ENCODE data around the gene PYY. TPM values are rescaled to one million over a fixed set of nuclear protein-coding genes. Genes with fewer than 3 reads are reported as not detected.
A peak's percentile ranks its signal among the peaks of the same experiment; 100 is the strongest.

The PYY gene
- total RNA-seq, 2 experiments from 2014 or later = 0.29 TPM; not detected in 1

DNA sequence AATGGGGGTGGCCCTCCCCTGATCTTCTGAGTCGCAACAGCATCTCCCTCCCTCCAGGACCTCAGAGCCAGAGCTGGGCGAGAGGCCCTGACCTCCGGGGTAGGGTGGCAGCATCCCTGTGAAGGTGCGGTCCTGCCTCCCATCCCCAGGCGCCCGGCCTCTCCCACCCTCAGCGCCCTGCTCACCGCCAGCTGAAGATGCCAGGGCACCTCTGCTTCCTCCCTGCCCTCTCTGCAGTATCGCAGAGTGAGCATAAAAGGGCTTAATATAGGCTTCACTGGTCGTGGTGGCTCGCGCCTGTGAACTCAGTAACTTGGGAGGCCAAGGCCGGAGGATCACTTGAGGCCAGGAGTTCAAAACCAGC, 35.7 kb downstream of the PYY start:
- Mint-ChIP-seq H3K4me3 (peak overlapping the region; percentile 63), H3K36me3 (ENCODE audit: low read depth) (no peaks in the 10 kb centered on the region), H3K27me3 (no peaks in the 10 kb centered on the region), H3K9me3 (no peaks in the 10 kb centered on the region), H3K4me1 (ENCODE audit: low read depth) (peaks cover 7% of the 10 kb centered on the region), H3K27ac (peak overlapping the region; percentile 61)
- ChIA-PET POLR2A (no interaction called here), CTCF (interaction anchor here (1.0 to 4.4 kb wide), 6 partner anchors 8 to 39 kb away, joined by 3 to 34 read pairs (median 4); no protein-coding TSS in a partner anchor)
- DNase-seq (no peak), ATAC-seq (peak; percentile 15)
- intact Hi-C loops (cut with micrococcal nuclease) = no loop called here
- TF ChIP-seq, protein P1, sequence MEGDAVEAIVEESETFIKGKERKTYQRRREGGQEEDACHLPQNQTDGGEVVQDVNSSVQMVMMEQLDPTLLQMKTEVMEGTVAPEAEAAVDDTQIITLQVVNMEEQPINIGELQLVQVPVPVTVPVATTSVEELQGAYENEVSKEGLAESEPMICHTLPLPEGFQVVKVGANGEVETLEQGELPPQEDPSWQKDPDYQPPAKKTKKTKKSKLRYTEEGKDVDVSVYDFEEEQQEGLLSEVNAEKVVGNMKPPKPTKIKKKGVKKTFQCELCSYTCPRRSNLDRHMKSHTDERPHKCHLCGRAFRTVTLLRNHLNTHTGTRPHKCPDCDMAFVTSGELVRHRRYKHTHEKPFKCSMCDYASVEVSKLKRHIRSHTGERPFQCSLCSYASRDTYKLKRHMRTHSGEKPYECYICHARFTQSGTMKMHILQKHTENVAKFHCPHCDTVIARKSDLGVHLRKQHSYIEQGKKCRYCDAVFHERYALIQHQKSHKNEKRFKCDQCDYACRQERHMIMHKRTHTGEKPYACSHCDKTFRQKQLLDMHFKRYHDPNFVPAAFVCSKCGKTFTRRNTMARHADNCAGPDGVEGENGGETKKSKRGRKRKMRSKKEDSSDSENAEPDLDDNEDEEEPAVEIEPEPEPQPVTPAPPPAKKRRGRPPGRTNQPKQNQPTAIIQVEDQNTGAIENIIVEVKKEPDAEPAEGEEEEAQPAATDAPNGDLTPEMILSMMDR (IDR thresholded peaks at IDR 0.05) = peak; percentile 2

DNA sequence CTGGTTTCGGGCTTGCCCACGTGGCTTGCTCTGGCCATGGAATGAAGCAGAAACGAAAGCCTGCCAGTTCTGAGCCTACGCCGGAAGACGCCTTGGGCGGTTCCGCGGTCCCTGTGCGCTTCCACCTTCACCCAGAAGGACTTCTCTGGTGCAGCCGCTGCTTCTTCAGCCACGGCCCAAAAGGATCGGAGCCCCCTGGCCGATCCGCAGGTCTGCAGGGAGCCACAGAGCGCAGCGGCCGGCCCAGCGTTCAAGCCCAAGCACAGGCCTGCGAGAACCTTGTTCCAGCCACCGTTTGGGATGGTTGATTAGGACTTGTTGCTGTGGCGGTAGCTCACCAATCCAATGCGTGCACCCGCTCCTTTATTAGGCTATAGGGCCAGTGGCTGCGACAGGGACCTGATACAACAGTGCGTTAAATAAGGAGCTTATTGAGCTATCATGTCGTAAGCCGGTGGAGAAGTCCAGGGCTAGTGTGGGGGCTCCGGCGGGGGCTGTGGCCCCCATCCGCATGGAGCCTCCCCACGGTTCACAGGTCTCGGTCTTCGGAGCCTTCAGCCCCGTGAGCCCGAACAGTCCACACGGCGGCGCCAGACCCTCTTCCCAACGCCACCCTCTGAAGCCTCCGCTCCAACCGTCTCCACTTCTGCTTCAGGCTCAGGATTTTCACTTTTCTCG, 36.3 kb downstream of the PYY start:
- no peaks in the 10 kb centered on the region for H3K36me3 Mint-ChIP-seq (ENCODE audit: low read depth)
- intact Hi-C loops (cut with micrococcal nuclease) = no loop called here
- H3K9me3 Mint-ChIP-seq = no peaks in the 10 kb centered on the region
- peaks cover 7% of the 10 kb centered on the region for H3K4me1 Mint-ChIP-seq (ENCODE audit: low read depth)
- ATAC-seq (peak; percentile 78), DNase-seq (peak; percentile 65)
- TF ChIP-seq, protein P1 (IDR thresholded peaks at IDR 0.05) = peak; percentile 36
- peak overlapping the region; percentile 61 for H3K27ac Mint-ChIP-seq
- ChIA-PET CTCF (interaction anchor here (1.0 to 4.4 kb wide), 5 partner anchors 8 to 39 kb away, joined by 3 to 34 read pairs (median 4); no protein-coding TSS in a partner anchor), POLR2A (no interaction called here)
- H3K4me3 Mint-ChIP-seq = peak overlapping the region; percentile 63
- H3K27me3 Mint-ChIP-seq = no peaks in the 10 kb centered on the region

DNA sequence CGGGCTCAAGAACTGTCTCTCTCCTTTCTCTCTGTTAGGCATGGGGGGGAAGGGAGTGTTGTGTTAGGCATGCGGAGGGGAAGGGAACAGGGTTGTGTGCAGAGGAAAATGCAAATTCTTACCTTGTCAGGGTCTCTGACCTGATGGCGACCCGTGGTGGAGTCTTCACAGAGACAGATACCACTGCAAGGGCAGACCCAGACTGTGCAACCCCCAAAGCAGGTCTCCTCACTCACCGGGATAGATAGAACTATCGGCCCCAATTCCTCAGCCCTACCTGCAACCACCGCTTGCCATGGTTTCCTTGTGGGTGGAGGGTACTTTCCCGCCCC, 36.8 kb downstream of the PYY start:
- Mint-ChIP-seq H3K27me3 (no peaks in the 10 kb centered on the region), H3K9me3 (no peaks in the 10 kb centered on the region), H3K4me1 (ENCODE audit: low read depth) (peaks cover 7% of the 10 kb centered on the region), H3K4me3 (peak overlapping the region; percentile 63), H3K27ac (peak overlapping the region; percentile 30), H3K36me3 (ENCODE audit: low read depth) (no peaks in the 10 kb centered on the region)
- intact Hi-C loops (cut with micrococcal nuclease) = no loop called here
- ChIA-PET CTCF (interaction anchor here (1.3 to 4.4 kb wide), 3 partner anchors 8 to 38 kb away, joined by 3 to 34 read pairs (median 4); no protein-coding TSS in a partner anchor), POLR2A (no interaction called here)
- ATAC-seq (no peak), DNase-seq (no peak)
- TF ChIP-seq, protein P1 (IDR thresholded peaks at IDR 0.05) = no peak

DNA sequence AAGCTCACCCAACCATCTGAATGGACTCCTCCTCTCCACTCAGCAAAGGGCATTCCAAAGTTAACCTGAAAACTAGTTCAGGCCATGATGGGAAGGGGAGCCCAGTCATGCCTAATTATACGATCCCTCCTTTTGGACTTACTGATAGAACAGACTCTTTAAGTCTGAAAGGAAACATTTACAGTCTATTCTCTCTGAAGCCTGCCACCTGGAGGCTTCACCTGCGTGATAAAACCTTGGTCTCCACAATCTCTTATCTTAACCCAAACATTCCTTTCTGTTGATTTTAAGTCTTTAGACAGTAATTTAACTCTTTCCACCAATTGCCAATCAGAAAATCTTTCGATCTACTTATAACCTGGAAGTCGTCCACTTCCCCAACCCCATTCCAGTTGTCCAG, 37.4 kb downstream of the PYY start:
- no peak for ATAC-seq
- peaks cover 7% of the 10 kb centered on the region for H3K4me1 Mint-ChIP-seq (ENCODE audit: low read depth)
- TF ChIP-seq, protein P1 (IDR thresholded peaks at IDR 0.05) = no peak
- intact Hi-C loops (cut with micrococcal nuclease) = no loop called here
- H3K4me3 Mint-ChIP-seq = no peak overlapping the region
- POLR2A ChIA-PET = no interaction called here
- DNase-seq = no peak
- H3K27ac Mint-ChIP-seq = no peak overlapping the region
- CTCF ChIA-PET = no interaction called here
- H3K36me3 Mint-ChIP-seq (ENCODE audit: low read depth) = no peaks in the 10 kb centered on the region
- no peaks in the 10 kb centered on the region for H3K27me3 Mint-ChIP-seq
- no peaks in the 10 kb centered on the region for H3K9me3 Mint-ChIP-seq

DNA sequence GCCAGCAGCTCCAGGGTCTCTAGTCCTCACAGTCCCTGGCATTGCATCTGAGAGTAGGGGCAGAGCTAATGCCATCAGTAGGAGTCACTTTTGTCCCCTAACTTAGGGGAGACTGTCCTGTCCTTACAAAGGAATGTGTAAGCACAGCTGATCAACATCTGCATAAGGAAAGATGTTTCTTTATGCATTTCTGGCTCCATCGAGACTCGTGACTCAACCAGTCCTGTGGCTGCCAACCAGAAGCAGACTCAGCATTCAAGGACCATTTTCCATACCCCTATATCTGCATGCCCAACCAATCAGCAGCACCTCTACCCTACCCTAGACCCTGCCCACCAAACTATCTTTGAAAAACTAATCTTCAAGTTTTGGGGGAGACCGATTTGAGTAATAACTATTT, 38.2 kb downstream of the PYY start:
- POLR2A ChIA-PET = interaction anchor here (1.4 kb wide), 1 partner anchor 71 kb away, joined by 3 read pairs; no protein-coding TSS in a partner anchor

More for the DNA sequence above, 38.2 kb downstream of the PYY start:
- ATAC-seq = no peak
- peaks cover 7% of the 10 kb centered on the region for H3K4me1 Mint-ChIP-seq (ENCODE audit: low read depth)
- H3K36me3 Mint-ChIP-seq (ENCODE audit: low read depth) = no peaks in the 10 kb centered on the region
- no peak for DNase-seq
- no peak overlapping the region for H3K4me3 Mint-ChIP-seq
- CTCF ChIA-PET = no interaction called here
- H3K9me3 Mint-ChIP-seq = no peaks in the 10 kb centered on the region
- intact Hi-C loops (cut with micrococcal nuclease) = no loop called here
- TF ChIP-seq, protein P1 (IDR thresholded peaks at IDR 0.05) = no peak
- no peak overlapping the region for H3K27ac Mint-ChIP-seq
- no peaks in the 10 kb centered on the region for H3K27me3 Mint-ChIP-seq

Measured in activated CD8-positive, alpha-beta T cell treated with anti-CD3 and anti-CD28 coated beads for 36 hours (primary cell).